Keratinocyte (primary cell): Measurements from ENCODE around the gene PHYH.
"Not testable (repeated sequence)": the region's sequence is repeated elsewhere in the genome, so short reads cannot be mapped to it uniquely, and the experiment has no call there.

Source experiments
- CTCF ChIP-seq, 3 experiments: IDR thresholded peaks in 1 of 3; conservative IDR thresholded peaks in 1 of 3; optimal IDR thresholded peaks in 1 of 3; 2 replicates in 2 of 3; 3 replicates in 1 of 3; pipeline versions ENCODE3 to v1.5.1; 2011; ENCODE audit warnings: low read length in 3 of 3, mild to moderate bottlenecking in 3 of 3, moderate library complexity in 2 of 3, control low read depth in 1 of 3, inconsistent platforms in 1 of 3; ENCODE audit not compliant: insufficient read depth in 2 of 3; ENCODE audit errors: extremely low read depth in 1 of 3
- EZH2 ChIP-seq: IDR thresholded peaks from one replicate; pipeline ENCODE4 v1.6.1; 2012; ENCODE audit warnings: inconsistent platforms, mild to moderate bottlenecking, low read length, moderate library complexity

DNA sequence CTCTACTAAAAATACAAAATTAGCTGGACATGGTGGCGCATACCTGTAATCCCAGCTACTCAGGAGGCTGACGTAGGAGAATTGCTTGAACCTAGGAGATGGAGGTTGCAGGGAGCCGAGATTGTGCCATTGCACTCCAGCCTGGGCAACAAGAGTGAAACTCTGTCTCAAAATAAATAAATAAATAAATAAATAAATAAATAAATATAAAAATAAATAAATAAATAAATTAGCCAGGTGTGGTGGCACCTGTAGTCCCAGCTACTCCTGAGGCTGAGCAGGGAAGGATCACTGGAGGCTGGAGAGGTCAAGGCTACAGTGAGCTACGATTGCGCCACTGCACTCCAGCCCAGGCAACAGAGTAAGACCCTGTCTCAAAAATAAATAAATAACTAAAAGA, 57.6 kb downstream of the PHYH start:
- TF ChIP-seq CTCF (optimal IDR thresholded peaks at IDR 0.05 in 1 of 3, IDR thresholded peaks at IDR 0.05 in 1 of 3, conservative IDR thresholded peaks at IDR 0.05 in 1 of 3; ENCODE audit: extremely low read depth in 1 of 3, insufficient read depth in 2 of 3, low read length in 3 of 3); EZH2: not testable (repeated sequence)
